Uterus (tissue), 4 donors: ENCODE data around the gene FXYD2. TPM values are rescaled to one million over a fixed set of nuclear protein-coding genes. Genes with fewer than 3 reads are reported as not detected.

Experiments used
- DNase-seq, 2 donors: peaks; one replicate each; pipeline ENCODE4 v3.0.0-alpha.2; 2019 to 2020
- H3K27ac ChIP-seq, 2 donors: fragments of 200-600 bp; sonication (generic); 1 replicate in 1 of 2; 2 replicates in 1 of 2; pipeline ENCODE4 v1.5.1; 2016 to 2018
- H3K27me3 ChIP-seq, 2 donors: fragments of 200-600 bp; sonication (generic); one replicate each; pipeline ENCODE4 v1.5.1; 2018 to 2019; ENCODE audit warnings: control low read depth in 1 of 2
- H3K36me3 ChIP-seq, 2 donors: fragments of 200-600 bp; sonication (generic); one replicate each; pipeline ENCODE4 v1.5.1; 2019; ENCODE audit warnings: control low read depth in 1 of 2
- H3K4me1 ChIP-seq, 2 donors: fragments of 200-600 bp; sonication (generic); one replicate each; pipeline ENCODE4 v1.5.1; 2018 to 2019; ENCODE audit warnings: control low read depth in 1 of 2
- H3K4me3 ChIP-seq, 2 donors: fragments of 200-600 bp; sonication (generic); 1 replicate in 1 of 2; 2 replicates in 1 of 2; pipeline ENCODE4 v1.5.1; 2018 to 2019; ENCODE audit warnings: mild to moderate bottlenecking in 1 of 2
- H3K9me3 ChIP-seq, 2 donors: fragments of 200-600 bp; sonication (generic); one replicate each; pipeline ENCODE4 v1.5.1; 2019; ENCODE audit warnings: control low read depth in 1 of 2
- CTCF ChIP-seq, 4 experiments: fragments of 200-600 bp in 2 of 4; fragments of 450-650 bp in 2 of 4; sonication (generic) in 2 of 4; IDR thresholded peaks; one replicate each; pipeline ENCODE4 v1.5.1; 2016 to 2019; ENCODE audit warnings: antibody characterized with exemption in 4 of 4, mild to moderate bottlenecking in 2 of 4, moderate library complexity in 1 of 4
- POLR2A ChIP-seq, 2 donors: fragments of 450-650 bp; IDR thresholded peaks; one replicate each; pipeline ENCODE4 v1.6.1; 2016; ENCODE audit warnings: antibody characterized with exemption in 2 of 2, mild to moderate bottlenecking in 1 of 2, moderate library complexity in 1 of 2
- intact Hi-C: fragments of 100-400 bp; cut with DNase I; formaldehyde crosslinking; loops from one replicate; pipeline ENCODE4 v1.15.1; 2023; ENCODE audit warnings: low total_unique reads
- total RNA-seq, 4 donors: library from RNA; depleted of rRNA in 3 of 4; stranded (reverse); fragments of >200 nt in 3 of 4; gene quantifications; one replicate each; pipeline versions ENCODE4 v1.1.0 to v1.2.4, GENCODE V29; 2014 to 2023
- donor health status: DM: yes; HTN: yes; CAD: no.

The FXYD2 gene
- 10 to 100 TPM in 1 of 4 donors, 1 to 10 TPM in 3; 2.1 to 36.4 (median 6.2) TPM for total RNA-seq

GRCh38 chr11:117824571-117825537 is at the start of gene FXYD2:
TSS of gene FXYD2 (minus strand) at chr11:117824744. CDS start at chr11:117824678, 66 bp downstream.
- Histone ChIP-seq H3K4me3 (no peak within 1 kb of the TSS), H3K27me3 (no peaks in the 10 kb centered on the region), H3K27ac (peak within 1 kb of the TSS; percentile 75 to 76), H3K9me3 (no peaks in the 10 kb centered on the region), H3K36me3 (no peaks in the 10 kb centered on the region), H3K4me1 (no peaks in the 10 kb centered on the region)
- intact Hi-C loops, result no loop called here
- TF ChIP-seq CTCF (IDR thresholded peaks at IDR 0.05) (no peak), POLR2A (IDR thresholded peaks at IDR 0.05) (no peak)
- peak; percentile 67 to 76 for DNase-seq

GRCh38 chr11:117873828-117874125 is 49.2 kb upstream of the FXYD2 start:
- intact Hi-C loops, result no loop called here
- TF ChIP-seq POLR2A (IDR thresholded peaks at IDR 0.05) (no peak), CTCF (IDR thresholded peaks at IDR 0.05) (no peak)
- Histone ChIP-seq H3K9me3 (no peaks in the 10 kb centered on the region), H3K27ac (peak overlapping the region; percentile 85 to 89), H3K27me3 (no peaks in the 10 kb centered on the region), H3K36me3 (no peaks in the 10 kb centered on the region), H3K4me3 (peak overlapping the region in 1 of 2 donors; percentile 83), H3K4me1 (peaks cover 15 to 27% of the 10 kb centered on the region in 2 donors)
- no peak for DNase-seq

- H3K4me3 ChIP-seq, result no peak overlapping the region
- DNase-seq, result no peak
- TF ChIP-seq POLR2A (IDR thresholded peaks at IDR 0.05) (no peak), CTCF (IDR thresholded peaks at IDR 0.05) (no peak)
- peak overlapping the region; percentile 85 to 89 for H3K27ac ChIP-seq
- peaks cover 15 to 27% of the 10 kb centered on the region in 2 donors for H3K4me1 ChIP-seq
- H3K9me3 ChIP-seq, result no peaks in the 10 kb centered on the region
- intact Hi-C loops, result no loop called here
- H3K36me3 ChIP-seq, result no peaks in the 10 kb centered on the region
- H3K27me3 ChIP-seq, result no peaks in the 10 kb centered on the region
Observed at GRCh38 chr11:117872975-117873827, 48.7 kb upstream of the FXYD2 start.

- Histone ChIP-seq H3K27me3 (no peaks in the 10 kb centered on the region), H3K9me3 (no peaks in the 10 kb centered on the region), H3K4me1 (peaks cover 15 to 27% of the 10 kb centered on the region in 2 donors), H3K36me3 (no peaks in the 10 kb centered on the region), H3K4me3 (no peak overlapping the region), H3K27ac (peak overlapping the region; percentile 85 to 89)
- no peak for TF ChIP-seq POLR2A (IDR thresholded peaks at IDR 0.05)
- TF ChIP-seq CTCF (IDR thresholded peaks at IDR 0.05), result no peak
- intact Hi-C loops, result no loop called here
- DNase-seq, result peak; percentile 82 to 83
Observed at GRCh38 chr11:117872420-117872961, 47.9 kb upstream of the FXYD2 start.
